A549 treated with GW870086 at 1 μM for 4 hours (cell line): Measurements from ENCODE around the gene RPUSD2. TPM values are rescaled to one million over a fixed set of nuclear protein-coding genes. Genes with fewer than 3 reads are reported as not detected.

Experiments
- total RNA-seq: library from RNA; stranded (reverse); fragments of 200-300 nt; extraction: Qiagen RNA extraction; gene quantifications from 5 replicates; pipeline ENCODE4 v1.2.3, GENCODE V29; 2022; ENCODE audit warnings: low read depth

RPUSD2 gene
- total RNA-seq: 13.1 to 16.3 TPM (median 14.8 TPM) in 5 replicates

GRCh38 chr15:40569129-40569953 is at the start of gene RPUSD2:
Gene RPUSD2, plus strand, starts transcription at chr15:40569299. Its CDS starts 39 bp downstream, at chr15:40569338.

GRCh38 chr15:40564591-40565332 is 4.3 kb upstream of the RPUSD2 start, which contains the start of gene CCDC32:
Gene CCDC32, minus strand, starts transcription at chr15:40565042. Its CDS starts 2,027 bp downstream, at chr15:40563015.

GRCh38 chr15:40593588-40594428 is 24.7 kb downstream of the RPUSD2 start, which contains the start of gene KNL1:
Gene KNL1, plus strand, starts transcription at chr15:40594249. Its CDS starts 8,683 bp downstream, at chr15:40602932.

Other genes with a start within 250 kb of the RPUSD2 start
- gene INAFM2, start 245.6 kb upstream of the RPUSD2 start, total RNA-seq: 4.8 to 6.6 TPM (median 6.3 TPM) in 5 replicates
- gene CCDC9B, start 228.4 kb upstream of the RPUSD2 start, total RNA-seq: 15.2 to 22.6 TPM (median 18.3 TPM) in 5 replicates
- gene PHGR1, start 218.3 kb upstream of the RPUSD2 start, total RNA-seq: not detected in 5 replicates
- gene DISP2, start 211.1 kb upstream of the RPUSD2 start, total RNA-seq: 0.58 to 2.5 TPM (median 1.6 TPM) in 5 replicates
- gene KNSTRN, start 186.6 kb upstream of the RPUSD2 start, total RNA-seq: 45.0 to 50.7 TPM (median 48.6 TPM) in 5 replicates
- gene IVD, start 163.5 kb upstream of the RPUSD2 start, total RNA-seq: 10.8 to 13.6 TPM (median 12.5 TPM) in 5 replicates
- 9.6 to 12.3 TPM (median 11.3 TPM) in 5 replicates for gene BAHD1, start 128.3 kb upstream of the RPUSD2 start, total RNA-seq
- 14.5 to 20.3 TPM (median 18.7 TPM) in 5 replicates for gene CHST14, start 98.3 kb upstream of the RPUSD2 start, total RNA-seq
- 13.7 to 25.9 TPM (median 16.0 TPM) in 5 replicates for gene CCDC32, start 4.3 kb upstream of the RPUSD2 start, total RNA-seq
- gene KNL1, start 24.9 kb downstream of the RPUSD2 start, total RNA-seq: 4.2 to 8.1 TPM (median 6.9 TPM) in 5 replicates
- 17.1 to 23.6 TPM (median 18.8 TPM) in 5 replicates for gene RAD51, start 125.9 kb downstream of the RPUSD2 start, total RNA-seq
- gene RMDN3, start 186.0 kb downstream of the RPUSD2 start, total RNA-seq: 21.5 to 23.7 TPM (median 23.1 TPM) in 5 replicates
- 7.1 to 9.0 TPM (median 7.4 TPM) in 5 replicates for gene GCHFR, start 194.8 kb downstream of the RPUSD2 start, total RNA-seq
- gene C15orf62, start 200.7 kb downstream of the RPUSD2 start, total RNA-seq: 0.07 to 0.09 TPM in 2 of 5 replicates, not detected in the others
- 15.2 to 18.6 TPM (median 17.4 TPM) in 5 replicates for gene ZFYVE19, start 237.8 kb downstream of the RPUSD2 start, total RNA-seq
- gene DNAJC17, start 238.2 kb downstream of the RPUSD2 start, total RNA-seq: 17.1 to 26.9 TPM (median 24.7 TPM) in 5 replicates